Glomerular visceral epithelial cell (primary cell): ENCODE data around the gene RALGPS1.
"Not testable (repeated sequence)": the region's sequence is repeated elsewhere in the genome, so short reads cannot be mapped to it uniquely, and the experiment has no call there.

Experiments used
- DNase-seq: peaks from one replicate; pipeline ENCODE4 v3.0.0-alpha.2; 2016; ENCODE audit errors: extremely low spot score

RALGPS1 gene

DNA sequence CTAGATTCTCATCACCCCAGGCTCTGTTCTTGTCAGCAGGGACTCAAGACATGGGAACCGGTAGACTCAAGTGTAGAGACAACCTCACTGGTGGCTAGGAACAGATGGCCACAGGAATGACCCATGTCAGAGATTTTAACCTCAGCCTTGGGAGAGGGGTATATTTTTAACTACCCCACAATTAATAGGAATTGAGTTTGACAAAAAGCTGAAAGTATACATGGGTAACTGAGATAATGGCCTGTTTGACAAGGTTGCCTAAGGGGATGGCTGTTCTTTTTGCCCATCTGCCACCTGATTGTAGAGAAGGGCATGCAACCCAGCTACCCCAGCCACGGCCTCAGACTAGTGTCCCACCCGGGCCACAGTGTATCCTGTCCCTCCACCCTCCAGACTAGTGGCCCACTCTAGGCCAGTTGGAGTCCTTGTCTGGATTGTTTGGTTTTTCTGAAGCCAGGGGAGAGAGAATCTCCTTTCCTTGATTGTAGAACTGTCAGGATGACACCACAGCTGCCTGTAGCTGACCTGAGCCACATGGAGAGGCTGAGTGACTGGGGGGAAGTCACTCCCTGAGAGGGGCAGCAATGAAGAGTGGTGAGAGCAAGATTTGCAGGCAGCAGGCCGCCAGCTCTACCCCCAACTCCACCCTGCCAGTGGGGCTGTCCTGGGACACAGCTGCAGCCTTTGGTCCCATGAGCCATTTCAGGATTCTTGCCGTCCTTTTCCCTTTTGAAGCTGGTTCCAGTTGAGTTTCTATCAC lies 222.5 kb downstream of the RALGPS1 start:
- no peak for DNase-seq

DNA sequence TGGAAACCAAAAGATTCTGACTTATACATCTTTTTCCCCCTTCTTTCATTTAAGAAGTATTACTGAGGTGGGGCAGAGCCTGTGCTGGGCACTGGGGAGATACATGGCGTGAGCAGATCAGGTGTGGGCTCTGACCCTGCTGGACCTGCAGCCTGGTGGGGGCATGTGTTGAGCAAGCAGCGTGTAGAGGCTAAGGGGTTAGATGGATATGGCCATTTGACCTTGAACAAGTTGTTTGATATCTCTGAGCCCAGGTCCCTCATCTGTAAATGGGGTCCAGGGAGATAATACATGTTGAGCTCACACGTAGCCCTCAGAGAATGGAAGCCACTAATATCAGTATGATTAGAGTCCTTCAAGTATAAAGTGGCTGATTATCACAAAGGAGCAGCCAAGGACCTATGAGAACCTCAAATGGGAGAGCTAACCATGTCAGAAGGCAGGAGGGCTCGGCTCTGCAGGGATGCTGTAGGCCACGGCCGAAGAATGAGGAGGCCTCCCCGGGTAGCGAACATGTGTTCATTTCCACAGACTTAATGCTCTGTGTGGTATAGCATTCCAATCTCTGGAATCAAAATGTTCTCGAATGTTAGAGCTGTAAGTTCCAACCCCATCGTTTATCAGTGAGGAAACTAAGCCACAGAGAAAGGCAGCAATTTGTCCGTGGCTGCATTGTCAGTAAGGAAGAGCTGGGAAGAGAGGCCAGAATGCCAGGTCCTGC lies 223.2 kb downstream of the RALGPS1 start:
- no peak for DNase-seq

GRCh38 chr9:127138444-127138843 lies 223.9 kb downstream of the RALGPS1 start:
- no peak for DNase-seq

GRCh38 chr9:127139071-127139731 lies 224.6 kb downstream of the RALGPS1 start:
- no peak for DNase-seq

DNA sequence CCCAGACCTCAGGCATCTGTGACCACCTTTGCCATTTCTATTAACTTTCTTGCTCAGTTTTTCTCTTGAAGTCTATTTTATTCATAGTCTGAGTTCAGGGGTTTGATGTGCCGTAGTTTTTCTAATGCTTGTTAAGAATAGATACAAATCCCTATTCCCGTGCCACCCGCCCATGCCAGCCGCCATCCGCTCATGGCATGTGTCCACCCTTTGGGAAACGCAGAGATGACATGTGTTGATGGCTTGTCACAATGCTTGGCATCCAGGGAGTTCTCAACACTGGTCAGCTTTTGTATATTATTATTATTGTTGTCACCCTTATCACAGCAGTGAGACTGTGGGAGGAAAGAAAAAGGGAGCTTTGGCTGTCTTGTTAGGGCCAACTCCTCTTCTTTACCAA lies 225.2 kb downstream of the RALGPS1 start:
- no peak for DNase-seq

- no peak for DNase-seq
Observed at GRCh38 chr9:127140181-127140580, 225.6 kb downstream of the RALGPS1 start.

- DNase-seq: no peak
Observed at GRCh38 chr9:127140842-127141675, 226.5 kb downstream of the RALGPS1 start.

DNA sequence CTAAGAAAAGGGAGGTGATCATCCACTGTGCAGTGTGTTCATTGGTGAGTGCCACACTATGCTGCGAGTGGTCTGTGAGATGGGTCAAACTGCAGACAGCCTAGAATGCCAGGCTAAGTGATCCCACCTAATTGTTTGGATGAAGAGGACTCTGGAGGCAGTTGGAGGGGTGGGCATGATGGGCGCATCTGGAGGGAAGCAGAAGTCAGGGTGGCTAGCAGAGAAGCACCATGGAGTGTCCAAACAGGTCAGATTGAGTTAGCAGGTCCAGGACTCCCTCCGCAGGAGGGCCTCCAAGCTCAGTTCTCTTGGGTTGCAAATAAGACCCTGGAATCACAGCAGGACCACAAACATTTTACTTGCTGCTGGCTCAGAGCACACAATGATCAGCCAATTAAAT lies 227.7 kb downstream of the RALGPS1 start:
- DNase-seq: no peak

- DNase-seq: no peak
Observed at GRCh38 chr9:127142931-127143464, 228.4 kb downstream of the RALGPS1 start.

DNA sequence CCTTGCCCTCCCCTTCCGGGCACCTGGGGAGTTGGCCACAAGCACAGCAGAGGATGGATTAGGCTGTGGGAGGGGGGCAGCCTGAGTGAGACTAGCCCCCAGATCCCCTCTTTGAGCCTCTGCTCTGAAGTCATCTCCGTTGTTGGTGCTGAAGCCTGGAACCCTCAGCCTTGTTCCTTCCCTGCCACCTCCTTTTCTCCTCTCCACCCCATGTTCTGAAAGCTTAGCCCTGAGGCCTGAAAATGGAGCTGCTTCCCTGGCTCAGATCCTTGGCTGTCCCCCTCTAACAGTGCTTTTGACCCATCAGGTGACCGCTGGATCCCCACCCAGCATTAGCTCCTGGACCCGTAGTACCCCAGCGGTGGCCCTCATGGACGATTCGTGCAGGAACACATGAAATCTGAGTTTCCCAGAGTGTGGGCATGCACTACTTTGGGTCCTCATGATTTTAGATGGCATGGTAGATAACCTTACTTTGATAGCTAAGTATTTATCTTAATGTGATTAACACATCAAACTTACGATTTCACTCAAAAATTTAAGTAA lies 229.4 kb downstream of the RALGPS1 start:
- DNase-seq: no peak

GRCh38 chr9:127144670-127145445 lies 230.3 kb downstream of the RALGPS1 start:
- DNase-seq: no peak

- not testable (repeated sequence) for DNase-seq
Observed at GRCh38 chr9:127146841-127147240, 232.3 kb downstream of the RALGPS1 start.

GRCh38 chr9:127147251-127147650 lies 232.7 kb downstream of the RALGPS1 start:
- DNase-seq: no peak

DNA sequence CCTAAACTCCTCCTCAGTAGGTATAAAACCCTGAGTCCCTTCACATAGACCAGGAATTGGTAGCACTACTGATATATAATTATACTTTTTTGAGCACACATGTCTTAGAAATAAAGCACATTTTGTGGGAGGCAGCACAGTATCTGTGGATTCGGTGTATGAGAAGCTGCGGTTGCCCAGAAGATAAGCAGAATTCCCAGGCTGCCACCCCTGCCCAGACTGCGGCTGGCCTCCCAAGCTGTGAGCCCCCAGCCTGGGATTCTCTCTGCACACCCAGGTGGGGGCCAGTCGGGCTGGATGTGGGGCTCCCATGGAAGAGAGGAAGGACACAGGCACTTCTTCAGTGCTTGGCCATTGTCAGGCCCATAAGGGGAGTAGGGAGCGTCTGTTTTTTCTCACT lies 233.4 kb downstream of the RALGPS1 start:
- no peak for DNase-seq

DNA sequence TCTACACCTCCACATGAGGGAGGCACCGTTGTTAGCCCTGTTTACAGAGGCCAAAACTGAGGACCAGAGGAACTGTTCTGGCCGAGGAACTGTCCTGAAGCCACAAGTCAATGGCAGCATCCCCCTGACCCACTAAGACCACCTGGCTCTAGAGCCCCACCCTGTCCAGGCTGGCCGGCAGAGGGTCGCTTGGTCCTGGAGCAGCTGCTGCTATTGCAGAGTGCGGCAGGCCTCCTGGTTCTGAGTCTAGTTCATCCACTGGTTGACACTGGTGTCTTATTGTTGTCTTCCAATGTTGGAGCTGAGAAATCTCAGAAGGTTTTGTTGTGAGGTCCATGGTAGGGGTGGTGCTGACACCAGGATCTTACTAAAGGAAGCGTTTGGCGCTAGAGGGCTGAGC lies 234.4 kb downstream of the RALGPS1 start:
- DNase-seq: no peak

GRCh38 chr9:127149463-127150390 lies 235.1 kb downstream of the RALGPS1 start:
- DNase-seq: no peak

- no peak for DNase-seq
Observed at GRCh38 chr9:127153501-127153900, 238.9 kb downstream of the RALGPS1 start.

GRCh38 chr9:127154003-127154389 lies 239.4 kb downstream of the RALGPS1 start:
- no peak for DNase-seq

GRCh38 chr9:127154390-127155191 lies 240.0 kb downstream of the RALGPS1 start:
- no peak for DNase-seq
